GM12878 (cell line): ENCODE measurements around the gene PRKCD. TPM values are rescaled to one million over a fixed set of nuclear protein-coding genes. Genes with fewer than 3 reads are reported as not detected.

Experiments used
- ATAC-seq: fragments of 200-7000 bp; cut with Tn5 transposase; 3 replicates; pipeline ENCODE4 v1.9.1; 2020; ENCODE audit warnings: mild to moderate bottlenecking, moderate library complexity
- BruUV-seq: library from RNA; stranded (reverse); fragments of 400-500 nt; replicated peaks from 2 replicates; lab custom pipeline; 2021; lab: Mats Ljungman, UMichigan
- CTCF ChIA-PET: fragments of 300-600 bp; sonication (Branson Sonifier 250); formaldehyde crosslinking; extraction: SDS; loops from one replicate; lab custom pipeline; 2021; ENCODE audit warnings: inconsistent platforms; lab: Yijun Ruan, JAX
- POLR2A ChIA-PET: fragments of 350-600 bp; formaldehyde crosslinking; extraction: SDS; loops from one replicate; lab custom pipeline; 2021; ENCODE audit warnings: inconsistent platforms; lab: Charles Lee
- RAD21 ChIA-PET: fragments of 300-600 bp; sonication (Branson Sonifier 250); formaldehyde crosslinking; loops from one replicate; lab custom pipeline; 2023; ENCODE audit warnings: antibody characterized with exemption; ENCODE audit not compliant: unreplicated experiment; lab: Charles Lee
- SMC1A ChIA-PET: fragments of 300-600 bp; sonication (Branson Sonifier 250); formaldehyde crosslinking; loops from one replicate; lab custom pipeline; 2023; ENCODE audit not compliant: unreplicated experiment, uncharacterized antibody; lab: Charles Lee
- DNase-seq: peaks from one replicate; pipeline ENCODE4 v3.0.0-alpha.2; 2011; ENCODE audit warnings: low read depth, low spot score
- FAIRE-seq: peaks from 3 replicates; lab custom pipeline; 2011; peaks lifted over from hg19 to GRCh38; lab: Jason Lieb, UNC
- H2AFZ ChIP-seq: 2 replicates; pipeline ENCODE4 v1.6.0; 2011; ENCODE audit warnings: low read depth, low read length, control low read depth; ENCODE audit not compliant: control insufficient read depth
- H3K27ac ChIP-seq: 2 replicates; pipeline ENCODE4 v1.5.1; 2011; ENCODE audit warnings: control low read depth; ENCODE audit not compliant: control insufficient read depth, insufficient read depth
- H3K27me3 ChIP-seq, 2 experiments: replicated peaks in 1 of 2; 2 replicates each; pipeline versions ENCODE4 v1.6.0 to v1.6.1; 2011; ENCODE audit warnings: low read length in 1 of 2; ENCODE audit not compliant: control insufficient read depth in 2 of 2, insufficient read depth in 2 of 2
- H3K36me3 ChIP-seq, 2 experiments: 2 replicates each; pipeline ENCODE4 v1.5.1; 2011; ENCODE audit warnings: low read length in 1 of 2; ENCODE audit not compliant: control insufficient read depth in 2 of 2, insufficient read depth in 2 of 2
- H3K4me1 ChIP-seq: 2 replicates; pipeline ENCODE4 v1.6.1; 2011; ENCODE audit warnings: mild to moderate bottlenecking, low read length, moderate library complexity, mixed read lengths; ENCODE audit not compliant: control insufficient read depth, insufficient read depth
- H3K4me2 ChIP-seq: 2 replicates; pipeline ENCODE4 v1.6.0; 2011; ENCODE audit warnings: control low read depth; ENCODE audit not compliant: control insufficient read depth, insufficient read depth
- H3K4me3 ChIP-seq: fragments of 200-600 bp; sonication (generic); 2 replicates; pipeline ENCODE4 v1.5.1; 2016
- H3K79me2 ChIP-seq: 2 replicates; pipeline ENCODE4 v1.6.0; 2011; ENCODE audit warnings: low read length; ENCODE audit not compliant: control insufficient read depth, insufficient read depth
- H3K9ac ChIP-seq: 2 replicates; pipeline ENCODE4 v1.8.0; 2011; ENCODE audit warnings: low read length, control low read depth, mixed read lengths; ENCODE audit not compliant: control insufficient read depth, insufficient read depth
- H3K9me3 ChIP-seq: replicated peaks from 3 replicates; pipeline ENCODE4 v1.5.1; 2011; ENCODE audit warnings: mild to moderate bottlenecking, low read length; ENCODE audit not compliant: control insufficient read depth, insufficient read depth
- H4K20me1 ChIP-seq: 2 replicates; pipeline ENCODE4 v1.6.0; 2011; ENCODE audit not compliant: control insufficient read depth, insufficient read depth
- KLF5 ChIP-seq: fragments of 450-650 bp; IDR thresholded peaks from 2 replicates; pipeline ENCODE4 v1.6.1; 2014; ENCODE audit warnings: mild to moderate bottlenecking; ENCODE audit not compliant: partially characterized antibody
- POLR2A ChIP-seq: IDR thresholded peaks from 2 replicates; pipeline ENCODE4 v1.6.1; 2011; ENCODE audit warnings: low read depth, mild to moderate bottlenecking, low read length
- WGBS: methylation state at CpG from one replicate; pipeline ENCODE4 v1.1.6; 2016; ENCODE audit warnings: low lambda C conversion rate; ENCODE audit not compliant: insufficient replicate concordance, insufficient coverage; ENCODE audit errors: missing lambda C conversion rate; 5-methylcytosine and 5-hydroxymethylcytosine counted together
- in situ Hi-C: fragments of 300-500 bp; cut with MboI; formaldehyde crosslinking; loops from 9 replicates; pipeline ENCODE4 v1.14.3; 2018; ENCODE audit warnings: mixed read lengths
- intact Hi-C: fragments of 100-400 bp; cut with micrococcal nuclease; formaldehyde crosslinking; loops from one replicate; pipeline ENCODE4 v1.14.2; 2022; ENCODE audit not compliant: unreplicated experiment
- polyA plus RNA-seq, 11 experiments: library from polyadenylated mRNA; depleted of rRNA in 4 of 11; unstranded in 6 of 11; stranded (reverse) in 5 of 11; fragments of >200 nt; fragmentation: Nextera tagmentation in 4 of 11; fragmentation: Illumina TruSeq in 1 of 11; extraction: Ambion mirVana in 4 of 11; extraction: Trizol in 1 of 11; gene quantifications; 1 replicate in 1 of 11; 2 replicates in 10 of 11; pipeline versions ENCODE4 v1.2.1 to v1.2.3, GENCODE V29; 2011 to 2016; ENCODE audit warnings: inconsistent platforms in 2 of 11, missing spikeins in 2 of 11, low read depth in 1 of 11
- total RNA-seq, 4 experiments: library from RNA; depleted of rRNA in 3 of 4; stranded (reverse); fragments of >200 nt in 3 of 4; fragmentation: Illumina TruSeq in 1 of 4; extraction: Trizol in 1 of 4; gene quantifications; 2 replicates each; pipeline versions ENCODE4 v1.2.1 to v1.2.3, GENCODE V29; 2013 to 2021

PRKCD gene
- total and polyA plus RNA-seq, 10 of the 15 experiments (the other 5 are each of a cell fraction or from before 2014, with no cell fraction given): 10.0 to 114 (median 42.4) TPM

DNA sequence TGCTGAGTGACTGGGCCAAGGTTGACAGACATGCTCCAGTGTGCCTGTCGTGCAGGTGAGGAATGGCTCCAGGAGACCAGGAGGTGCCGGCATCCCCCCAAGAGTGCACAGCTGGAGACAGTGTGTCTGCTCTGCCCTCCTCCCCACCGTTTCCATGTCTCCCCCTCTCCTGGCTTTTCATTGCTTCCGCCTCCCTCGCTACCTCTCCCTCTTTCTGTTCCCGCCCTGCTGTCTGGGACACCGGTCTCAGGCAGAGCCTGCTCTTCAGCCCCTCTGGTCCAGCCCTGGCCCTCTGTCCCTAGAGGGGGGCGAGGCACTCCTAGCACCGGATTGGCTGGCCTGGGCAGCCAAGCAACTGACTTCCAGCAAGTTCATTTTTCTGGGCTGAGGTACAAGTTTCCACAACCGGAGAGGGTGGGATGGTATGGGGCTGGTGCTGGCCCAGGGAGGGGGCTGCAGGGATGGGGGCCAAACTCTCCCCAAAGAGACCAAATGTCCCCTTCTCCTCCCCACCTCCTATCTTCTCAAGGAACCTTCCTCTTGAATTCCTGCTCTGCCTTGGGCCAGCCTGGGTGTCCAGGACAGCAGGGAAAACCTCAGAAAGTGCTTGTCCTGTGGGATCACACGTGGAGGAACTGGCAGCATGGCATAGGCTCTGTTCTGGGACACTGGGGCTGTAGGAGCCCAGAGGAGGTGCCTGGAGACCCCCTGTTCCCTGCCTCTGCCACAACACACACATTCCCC lies 32.6 kb downstream of the PRKCD start:
- TF ChIP-seq POLR2A (0 out of 2 replicates have a peak, but pooled peaks have one; percentile 42), KLF5 (no peak)
- WGBS: 47% methylated on average over 7 of the region's 11 CpGs
- H3K79me2 ChIP-seq: peaks cover 8% of the 10 kb centered on the region
- no peak for FAIRE-seq
- no peak overlapping the region for H3K4me2 ChIP-seq
- BruUV-seq: no TSS peak
- H3K9ac ChIP-seq: no peak overlapping the region; the same call in 1 of the 2 replicates
- H3K36me3 ChIP-seq: peaks cover 18 to 27% of the 10 kb centered on the region in 2 experiments
- ATAC-seq: no peak
- ChIA-PET POLR2A (interaction anchor here (1.1 to 1.5 kb wide), 3 partner anchors 13 to 24 kb away, joined by 3 to 6 read pairs (median 5); no protein-coding TSS in a partner anchor), CTCF (interaction anchor here (0.6 to 6.5 kb wide), 9 partner anchors 18 to 79 kb away, joined by 3 to 125 read pairs (median 8); partner anchors contain the start of gene PRKCD), RAD21 (interaction anchor here (1.0 to 5.2 kb wide), 5 partner anchors 30 to 79 kb away, joined by 3 to 151 read pairs (median 6); no protein-coding TSS in a partner anchor), SMC1A (interaction anchor here (1.0 to 8.2 kb wide), 8 partner anchors 13 to 79 kb away, joined by 3 to 227 read pairs (median 6); partner anchors contain the start of gene RFT1)
- H3K4me1 ChIP-seq: peaks cover 65% of the 10 kb centered on the region
- H2AFZ ChIP-seq: no peak overlapping the region
- DNase-seq: no peak
- H3K27me3 ChIP-seq: no peaks in the 10 kb centered on the region
- in situ Hi-C loops: no loop called here
- H4K20me1 ChIP-seq: no peaks in the 10 kb centered on the region
- H3K27ac ChIP-seq: peak overlapping the region; percentile 57
- intact Hi-C loops: no loop called here
- H3K4me3 ChIP-seq: no peak overlapping the region
- no peaks in the 10 kb centered on the region for H3K9me3 ChIP-seq
